SK-N-MC (cell line): Measurements from ENCODE around the gene ASCC3.

Experiments used
- EZH2 ChIP-seq: fragments of 200-600 bp; sonication (generic); IDR thresholded peaks from one replicate; pipeline ENCODE4 v1.6.1; 2017; ENCODE audit warnings: antibody characterized with exemption
- FOXP2 ChIP-seq: optimal IDR thresholded peaks from 2 replicates; pipeline ENCODE3; 2011; ENCODE audit warnings: mild to moderate bottlenecking, moderate library complexity; ENCODE audit not compliant: insufficient read depth; ENCODE audit errors: extremely low read length, control extremely low read depth
- POLR2AphosphoS5 ChIP-seq: IDR thresholded peaks from 2 replicates; pipeline ENCODE4 v1.6.1; 2012; ENCODE audit warnings: mild to moderate bottlenecking, low read depth, low read length, borderline replicate concordance

DNA sequence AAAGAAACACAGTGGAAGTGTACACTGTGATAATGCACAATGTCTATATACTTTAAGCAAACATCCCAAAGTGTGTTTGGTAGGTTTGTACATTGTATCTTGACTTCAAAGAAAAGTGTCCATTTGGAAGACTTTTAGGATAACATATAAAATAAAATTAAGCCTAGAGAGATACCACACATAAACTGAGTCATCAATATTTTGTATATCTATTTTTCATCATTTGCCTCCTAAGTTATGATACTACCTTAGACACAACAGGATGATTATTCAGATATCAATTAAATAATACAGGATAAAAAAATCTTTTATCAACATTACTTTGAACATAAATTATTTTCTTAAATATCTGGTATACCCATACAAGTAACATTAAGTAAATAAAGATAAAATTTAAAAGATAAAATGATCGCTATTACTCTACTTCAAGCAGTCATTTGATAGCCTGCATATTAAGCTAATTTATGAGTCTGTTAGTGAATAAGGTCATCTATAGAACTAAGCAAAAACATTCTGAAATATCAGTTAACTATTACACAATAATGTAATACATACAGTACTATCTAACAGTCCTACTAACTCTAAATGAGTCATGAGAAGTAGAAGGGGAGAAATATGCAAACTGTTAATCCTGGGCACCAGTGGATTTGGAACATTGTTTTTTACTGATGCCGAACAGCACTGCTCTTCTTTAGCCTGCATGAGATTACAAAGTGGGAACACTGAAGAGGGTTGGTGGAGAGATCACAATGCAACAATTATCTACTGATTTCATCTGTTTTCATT is 258.0 kb downstream of the ASCC3 start:
- TF ChIP-seq EZH2 (no peak), POLR2AphosphoS5 (no peak), FOXP2 (no peak)
